GM23338 (cell line): ENCODE results near the gene NUTM1. TPM values are rescaled to one million over a fixed set of nuclear protein-coding genes. Genes with fewer than 3 reads are reported as not detected.

ENCODE experiments used
- ATAC-seq: fragments of 200-7000 bp; cut with Tn5 transposase; 3 replicates; pipeline ENCODE4 v1.9.1; 2020
- DNase-seq: peaks from one replicate; pipeline ENCODE4 v3.0.0-alpha.2; 2015; ENCODE audit warnings: low spot score
- H2AFZ ChIP-seq: fragments of 200-600 bp; sonication (generic); 2 replicates; pipeline ENCODE4 v1.8.0; 2016; ENCODE audit warnings: antibody characterized with exemption, mild to moderate bottlenecking, moderate library complexity
- H3F3A ChIP-seq: fragments of 200-600 bp; sonication (generic); replicated peaks from 2 replicates; pipeline ENCODE4 v1.8.0; 2017; ENCODE audit warnings: antibody characterized with exemption, mixed run types, low read depth
- H3K27ac ChIP-seq: fragments of 200-600 bp; sonication (generic); 2 replicates; pipeline ENCODE4 v1.6.1; 2016; ENCODE audit warnings: low read depth
- H3K27me3 ChIP-seq: fragments of 200-600 bp; sonication (generic); 2 replicates; pipeline ENCODE4 v1.8.0; 2016; ENCODE audit warnings: mild to moderate bottlenecking, mixed run types, moderate library complexity; ENCODE audit not compliant: insufficient read depth
- H3K36me3 ChIP-seq: fragments of 200-600 bp; sonication (generic); 2 replicates; pipeline ENCODE4 v1.8.0; 2016; ENCODE audit warnings: mild to moderate bottlenecking; ENCODE audit not compliant: insufficient read depth
- H3K4me1 ChIP-seq: fragments of 200-600 bp; sonication (generic); 2 replicates; pipeline ENCODE4 v1.8.0; 2016; ENCODE audit warnings: mild to moderate bottlenecking, moderate library complexity; ENCODE audit not compliant: insufficient read depth
- H3K4me2 ChIP-seq: fragments of 200-600 bp; sonication (generic); 2 replicates; pipeline ENCODE4 v1.7.1; 2017; ENCODE audit warnings: mixed run types
- H3K4me3 ChIP-seq: fragments of 200-600 bp; sonication (generic); 2 replicates; pipeline ENCODE4 v1.6.1; 2016; ENCODE audit warnings: mixed run types
- H3K79me2 ChIP-seq: fragments of 200-600 bp; sonication (generic); replicated peaks from 2 replicates; pipeline ENCODE4 v1.8.0; 2017; ENCODE audit warnings: mild to moderate bottlenecking; ENCODE audit not compliant: insufficient read depth
- H3K9me2 ChIP-seq: fragments of 200-600 bp; sonication (generic); 2 replicates; pipeline ENCODE4 v1.8.0; 2017; ENCODE audit not compliant: insufficient read depth
- H4K20me1 ChIP-seq: fragments of 200-600 bp; sonication (generic); replicated peaks from 2 replicates; pipeline ENCODE4 v1.8.0; 2017; ENCODE audit warnings: mild to moderate bottlenecking; ENCODE audit not compliant: insufficient read depth
- H3K27ac Mint-ChIP-seq: 2 replicates; pipeline ENCODE4 v1.8.0; 2020; ENCODE audit warnings: inconsistent platforms, mild to moderate bottlenecking, moderate library complexity, mixed read lengths
- H3K27me3 Mint-ChIP-seq: 3 replicates; pipeline ENCODE4 v1.8.0; 2022; ENCODE audit warnings: low read depth, mild to moderate bottlenecking, moderate library complexity, mixed read lengths, inconsistent platforms; ENCODE audit not compliant: insufficient read depth, poor library complexity
- H3K36me3 Mint-ChIP-seq: 3 replicates; pipeline ENCODE4 v1.8.0; 2021; ENCODE audit warnings: low read depth, mild to moderate bottlenecking, inconsistent platforms, moderate library complexity, mixed read lengths
- H3K4me1 Mint-ChIP-seq: 3 replicates; pipeline ENCODE4 v1.8.0; 2020; ENCODE audit warnings: mild to moderate bottlenecking, inconsistent platforms, mixed read lengths
- H3K4me3 Mint-ChIP-seq: 3 replicates; pipeline ENCODE4 v1.8.0; 2021; ENCODE audit warnings: moderate library complexity, mild to moderate bottlenecking, inconsistent platforms, mixed read lengths
- H3K9me3 Mint-ChIP-seq: 3 replicates; pipeline ENCODE4 v1.8.0; 2020; ENCODE audit warnings: moderate library complexity, mild to moderate bottlenecking, inconsistent platforms, mixed read lengths
- CTCF ChIP-seq, 2 experiments: fragments of 200-600 bp in 1 of 2; sonication (generic) in 1 of 2; conservative IDR thresholded peaks; 2 replicates each; pipeline versions ENCODE4 v1.5.1 to v1.6.1; 2016 to 2017; ENCODE audit warnings: antibody characterized with exemption in 2 of 2, low read depth in 2 of 2, mild to moderate bottlenecking in 2 of 2, moderate library complexity in 1 of 2
- ETS1 ChIP-seq: IDR thresholded peaks from 2 replicates; pipeline ENCODE4 v1.6.1; 2016; ENCODE audit warnings: antibody characterized with exemption
- EZH2 ChIP-seq: fragments of 200-600 bp; sonication (generic); IDR thresholded peaks from one replicate; pipeline ENCODE4 v1.8.0; 2017; ENCODE audit warnings: antibody characterized with exemption, mild to moderate bottlenecking, low read depth; ENCODE audit not compliant: unreplicated experiment
- JUNB ChIP-seq: IDR thresholded peaks from one replicate; pipeline ENCODE4 v1.6.1; 2016; ENCODE audit warnings: antibody characterized with exemption; ENCODE audit not compliant: unreplicated experiment
- POLR2AphosphoS5 ChIP-seq: IDR thresholded peaks from 2 replicates; pipeline ENCODE4 v1.6.1; 2016; ENCODE audit warnings: antibody characterized with exemption, low read depth
- REST ChIP-seq: IDR thresholded peaks from one replicate; pipeline ENCODE4 v1.6.1; 2018; ENCODE audit warnings: antibody characterized with exemption; ENCODE audit not compliant: unreplicated experiment
- ZNF114 ChIP-seq: fragments of 250-450 bp; sonication (Bioruptor Pico); IDR thresholded peaks from 2 replicates; pipeline ENCODE4 v1.5.0; 2020; ENCODE audit warnings: mild to moderate bottlenecking, moderate library complexity
- ZNF331 ChIP-seq: fragments of 250-450 bp; sonication (Bioruptor Pico); IDR thresholded peaks from 2 replicates; pipeline ENCODE4 v1.5.0; 2020; ENCODE audit warnings: low read depth, mild to moderate bottlenecking, moderate library complexity
- ZNF462 ChIP-seq: fragments of 250-450 bp; sonication (Bioruptor Pico); IDR thresholded peaks from 2 replicates; pipeline ENCODE4 v1.5.0; 2020; ENCODE audit warnings: mild to moderate bottlenecking, moderate library complexity
- polyA plus RNA-seq: library from polyadenylated mRNA; unstranded; fragments of >200 nt; fragmentation: Nextera tagmentation; extraction: Ambion mirVana; gene quantifications from 2 replicates; pipeline ENCODE4 v1.2.1, GENCODE V29; 2016
- total RNA-seq: library from RNA; depleted of rRNA; stranded (reverse); fragments of >200 nt; shearing (Covaris generic); gene quantifications from 2 replicates; pipeline ENCODE4 v1.2.3, GENCODE V29; 2014

Gene NUTM1
- total and polyA plus RNA-seq, 2 experiments from 2014 or later: 0.16 to 1.2 TPM

- TF ChIP-seq ZNF462 (CRISPR knock-in tag) (no peak), ZNF331 (CRISPR knock-in tag) (no peak)
Measured at GRCh38 chr15:34365091-34365825, 22.1 kb downstream of the NUTM1 start (continued).

GRCh38 chr15:34365836-34366235 is 22.7 kb downstream of the NUTM1 start:
- DNase-seq: no peak
- H3K4me1 Mint-ChIP-seq: peaks cover 17% of the 10 kb centered on the region
- no peak overlapping the region for H3K27ac ChIP-seq
- no peaks in the 10 kb centered on the region; the same call in 2 of the 3 replicates for H3K9me3 Mint-ChIP-seq
- H3K4me2 ChIP-seq: peak overlapping the region; percentile 98
- H3K27ac Mint-ChIP-seq: no peak overlapping the region; the same call in 1 of the 2 replicates
- peaks cover 15% of the 10 kb centered on the region for H3K36me3 ChIP-seq
- peak overlapping the region; percentile 97 for H3K4me3 Mint-ChIP-seq
- H4K20me1 ChIP-seq: peaks cover 20% of the 10 kb centered on the region
- H3F3A ChIP-seq: peaks cover 11% of the 10 kb centered on the region; the same call in 1 of the 2 replicates
- peaks cover 17% of the 10 kb centered on the region for H3K4me1 ChIP-seq
- no peaks in the 10 kb centered on the region for H3K27me3 ChIP-seq
- ATAC-seq: no peak
- no peaks in the 10 kb centered on the region for H3K9me2 ChIP-seq
- H3K27me3 Mint-ChIP-seq: peaks cover 25% of the 10 kb centered on the region
- no peak overlapping the region for H2AFZ ChIP-seq
- peaks cover 37% of the 10 kb centered on the region for H3K36me3 Mint-ChIP-seq
- H3K4me3 ChIP-seq: peak overlapping the region; percentile 93
- TF ChIP-seq EZH2: no peak
- TF ChIP-seq REST: no peak
- TF ChIP-seq ETS1: no peak
- TF ChIP-seq POLR2AphosphoS5: no peak
- TF ChIP-seq CTCF (conservative IDR thresholded peaks at IDR 0.05; ENCODE audit: low read depth in 2 of 2): no peak
- TF ChIP-seq JUNB: no peak
- TF ChIP-seq ZNF114: no peak
- H3K79me2 ChIP-seq: peaks cover 23% of the 10 kb centered on the region
